ENCODE results near the gene ATP1A4.
A peak's percentile ranks its signal among the peaks of the same experiment; 100 is the strongest.
"Not testable (repeated sequence)": the region's sequence is repeated elsewhere in the genome, so short reads cannot be mapped to it uniquely, and the experiment has no call there.

The ATP1A4 gene

GRCh38 chr1:160151303-160151702, at the start of gene ATP1A4:
TSS of gene ATP1A4 (plus strand) at chr1:160151603. CDS start at chr1:160152041, 438 bp downstream.
- no peak for DNase-seq

DNA sequence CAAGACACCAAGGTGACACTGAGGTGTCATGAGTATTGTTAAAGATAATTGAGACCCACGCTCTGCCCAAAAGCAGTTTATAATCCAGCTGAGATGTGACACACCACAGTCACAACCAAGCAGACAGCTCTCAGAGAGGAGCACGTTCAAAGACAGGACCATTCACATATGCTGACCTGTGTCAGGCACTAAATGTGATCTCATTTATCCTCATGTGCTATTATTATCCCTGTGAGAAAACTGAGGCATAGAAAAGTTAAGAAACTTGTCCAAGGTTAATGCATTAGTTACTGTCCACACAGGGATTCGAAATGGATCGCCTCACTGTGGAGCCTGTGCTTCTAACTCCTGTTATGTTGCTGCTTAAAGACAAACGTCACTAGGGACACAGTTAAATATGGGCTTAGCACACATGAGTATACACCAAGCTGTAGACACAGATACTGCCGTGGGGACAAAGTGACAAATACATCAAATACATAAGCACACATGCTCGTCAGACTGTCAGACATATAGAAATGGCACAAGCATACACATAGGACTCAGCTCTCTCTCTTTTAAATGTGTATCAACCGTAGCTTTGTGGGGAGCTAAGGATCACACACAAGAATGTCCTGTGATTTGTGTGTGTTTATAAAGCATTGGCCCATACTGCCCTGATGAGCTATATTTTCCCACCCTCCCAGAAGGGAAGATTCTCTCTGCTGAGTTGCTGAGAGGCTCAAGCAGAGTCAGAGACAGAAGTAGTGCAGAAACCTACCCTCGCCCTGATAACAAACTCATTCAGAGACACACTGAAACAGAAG, 49.5 kb upstream of the ATP1A4 start:
- no peak for DNase-seq

DNA sequence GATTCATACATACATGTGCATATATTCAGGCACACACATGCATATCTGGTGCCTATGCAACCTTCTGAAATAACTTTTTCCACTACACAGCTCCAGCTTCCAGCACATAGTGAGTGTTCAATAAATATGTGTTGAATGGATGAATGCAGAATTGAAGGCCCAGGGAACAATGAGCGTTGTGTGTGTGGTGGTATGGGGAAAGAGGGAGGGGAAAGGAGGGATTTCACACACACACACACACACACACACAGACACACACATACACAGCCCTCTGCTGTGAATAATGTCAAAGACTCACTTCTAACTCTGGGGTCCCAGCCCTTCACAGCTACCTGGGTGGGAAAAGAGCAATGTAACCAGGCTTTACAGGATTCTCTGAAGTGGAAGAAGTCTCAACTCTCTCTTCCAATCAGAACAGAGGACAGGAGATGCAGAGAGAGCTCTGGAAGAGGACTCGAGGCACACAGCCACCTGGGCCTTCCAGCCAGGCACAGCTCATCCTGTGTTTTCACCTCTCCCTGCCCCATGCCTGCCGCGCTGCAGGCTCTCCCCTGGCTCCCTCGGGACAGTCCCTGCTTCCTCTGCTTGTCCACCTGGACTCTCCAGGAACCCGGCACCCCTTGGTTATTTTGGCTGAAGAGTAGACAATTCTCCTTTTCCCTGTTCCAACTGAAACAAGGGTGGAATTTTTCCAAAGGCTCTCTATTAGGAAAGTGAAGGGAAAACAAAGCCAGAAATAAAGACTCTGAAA, 47.6 kb upstream of the ATP1A4 start:
- DNase-seq = no peak

GRCh38 chr1:160104486-160104885, 46.9 kb upstream of the ATP1A4 start:
- DNase-seq = no peak

GRCh38 chr1:160105155-160105554, 46.2 kb upstream of the ATP1A4 start:
- DNase-seq = no peak

GRCh38 chr1:160107512-160107911, 43.9 kb upstream of the ATP1A4 start:
- DNase-seq = no peak

DNA sequence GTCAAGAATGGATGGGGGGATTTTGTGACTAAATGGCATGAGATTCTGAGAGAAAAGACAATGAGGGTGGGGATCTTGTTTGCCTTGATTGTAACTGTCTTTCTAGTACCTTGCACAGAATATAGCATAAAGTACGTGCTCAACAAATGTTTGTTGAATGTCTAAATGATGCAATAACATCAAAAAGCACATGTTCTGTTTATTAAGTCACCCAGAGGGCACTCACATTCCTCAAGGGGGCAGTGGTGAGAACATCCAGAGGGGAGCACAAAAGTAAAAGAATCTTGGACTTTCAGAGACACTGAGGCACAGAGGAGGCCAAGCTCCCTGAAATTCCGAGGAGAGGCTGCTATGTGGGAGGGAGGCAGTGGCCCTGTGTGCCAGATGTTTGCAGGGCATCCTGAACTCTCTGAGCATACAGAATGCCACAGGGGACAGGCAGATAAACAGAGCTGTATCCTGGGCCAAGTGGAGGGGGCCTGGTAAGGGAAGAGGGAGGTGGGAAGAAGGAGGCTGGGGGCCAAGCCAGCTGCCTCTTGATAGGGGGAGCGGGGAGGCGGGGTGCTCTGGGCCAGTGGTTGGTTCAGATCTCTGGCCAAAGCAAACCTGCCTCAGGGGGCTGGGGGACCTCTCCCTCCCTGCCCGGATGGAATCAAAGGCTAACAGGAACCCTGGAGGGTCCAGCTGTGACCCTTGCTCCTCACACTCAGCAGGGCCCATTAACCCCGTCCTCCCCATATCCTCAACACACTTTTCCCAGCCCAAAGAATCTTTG, 42.3 kb upstream of the ATP1A4 start:
- DNase-seq = peak in 1 of 2 experiments; percentile 30

GRCh38 chr1:160109686-160110085, 41.7 kb upstream of the ATP1A4 start:
- DNase-seq = no peak

- not testable (repeated sequence) for DNase-seq
Observed at GRCh38 chr1:160111462-160111861, 39.9 kb upstream of the ATP1A4 start.

- no peak for DNase-seq
Observed at GRCh38 chr1:160112357-160112756, 39.0 kb upstream of the ATP1A4 start.

DNA sequence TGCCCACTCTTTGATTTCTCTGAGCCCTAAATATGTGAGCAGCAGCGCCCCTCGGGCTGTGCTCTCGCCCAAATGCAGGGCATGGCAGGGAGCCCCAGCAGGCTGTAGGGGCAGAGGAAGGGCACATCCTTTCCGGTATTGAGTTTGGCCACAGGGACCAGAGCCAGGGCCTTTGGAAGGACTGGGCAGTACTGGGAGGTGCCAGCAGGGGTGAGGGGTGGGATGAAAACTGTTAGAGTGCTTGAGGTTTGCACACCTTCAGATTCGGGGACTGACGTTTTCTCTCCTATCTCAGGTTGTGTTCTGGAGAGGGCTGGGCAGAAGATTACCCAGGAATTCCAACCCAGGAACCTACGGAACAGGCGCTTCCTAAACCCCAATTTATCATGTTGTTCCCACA, 38.0 kb upstream of the ATP1A4 start:
- DNase-seq = no peak

DNA sequence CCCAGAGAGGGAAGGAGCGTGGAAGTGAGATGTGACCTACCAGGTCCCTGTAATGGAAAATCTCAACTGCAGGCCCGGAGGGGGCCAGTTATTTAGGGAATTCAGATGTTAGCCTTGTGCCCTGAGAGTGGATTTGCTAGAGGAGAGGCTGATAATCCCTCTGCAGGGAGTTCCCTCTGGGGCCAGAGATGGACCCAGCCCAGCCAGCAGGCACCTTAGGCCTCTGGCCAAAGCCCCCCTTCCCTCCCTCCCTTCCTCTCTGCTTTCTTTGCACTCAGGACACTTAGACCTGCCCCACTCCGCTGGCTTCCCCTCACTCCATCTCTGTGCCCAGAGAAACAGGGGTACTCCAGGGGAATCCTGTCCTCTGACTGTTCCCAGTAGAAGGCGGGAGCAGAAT, 37.3 kb upstream of the ATP1A4 start:
- no peak for DNase-seq

DNA sequence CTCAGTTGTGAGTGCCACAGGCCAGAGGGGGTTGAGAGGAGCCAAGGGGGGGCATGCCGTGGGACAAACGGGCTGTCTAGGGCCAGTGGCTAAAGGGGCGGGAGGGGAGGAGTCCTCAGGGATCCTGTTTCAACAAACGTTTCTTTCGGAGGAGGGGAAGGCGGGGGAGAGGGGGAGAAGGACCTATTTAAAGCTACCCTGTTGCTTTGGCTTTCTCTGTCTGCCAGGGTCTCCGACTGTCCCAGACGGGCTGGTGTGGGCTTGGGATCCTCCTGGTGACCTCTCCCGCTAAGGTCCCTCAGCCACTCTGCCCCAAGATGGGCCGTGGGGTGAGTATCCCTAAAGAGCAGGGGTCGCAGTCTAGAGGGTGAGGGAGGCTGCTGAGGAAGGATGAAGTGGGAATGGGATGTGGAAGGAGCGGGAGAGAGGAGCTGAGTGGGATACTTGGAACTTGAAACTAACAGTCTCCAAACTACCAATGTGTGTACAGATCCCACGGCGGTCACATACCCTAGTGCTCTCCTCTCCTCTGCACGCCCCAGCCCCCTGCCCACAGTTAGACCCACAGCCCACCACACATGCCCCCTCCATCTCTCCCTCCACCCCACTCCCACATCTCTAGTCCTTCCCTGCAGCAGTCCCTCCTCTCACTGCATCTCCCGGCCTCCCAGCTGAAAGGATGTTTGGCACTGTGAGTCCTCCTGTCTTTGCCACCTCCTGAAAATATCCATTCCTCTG, 35.7 kb upstream of the ATP1A4 start, which contains the start of gene ATP1A2:
TSS of gene ATP1A2 (plus strand) at position 215 of the 738 bp plus-strand sequence. CDS start at position 318, 103 bp downstream.
- DNase-seq = no peak

DNA sequence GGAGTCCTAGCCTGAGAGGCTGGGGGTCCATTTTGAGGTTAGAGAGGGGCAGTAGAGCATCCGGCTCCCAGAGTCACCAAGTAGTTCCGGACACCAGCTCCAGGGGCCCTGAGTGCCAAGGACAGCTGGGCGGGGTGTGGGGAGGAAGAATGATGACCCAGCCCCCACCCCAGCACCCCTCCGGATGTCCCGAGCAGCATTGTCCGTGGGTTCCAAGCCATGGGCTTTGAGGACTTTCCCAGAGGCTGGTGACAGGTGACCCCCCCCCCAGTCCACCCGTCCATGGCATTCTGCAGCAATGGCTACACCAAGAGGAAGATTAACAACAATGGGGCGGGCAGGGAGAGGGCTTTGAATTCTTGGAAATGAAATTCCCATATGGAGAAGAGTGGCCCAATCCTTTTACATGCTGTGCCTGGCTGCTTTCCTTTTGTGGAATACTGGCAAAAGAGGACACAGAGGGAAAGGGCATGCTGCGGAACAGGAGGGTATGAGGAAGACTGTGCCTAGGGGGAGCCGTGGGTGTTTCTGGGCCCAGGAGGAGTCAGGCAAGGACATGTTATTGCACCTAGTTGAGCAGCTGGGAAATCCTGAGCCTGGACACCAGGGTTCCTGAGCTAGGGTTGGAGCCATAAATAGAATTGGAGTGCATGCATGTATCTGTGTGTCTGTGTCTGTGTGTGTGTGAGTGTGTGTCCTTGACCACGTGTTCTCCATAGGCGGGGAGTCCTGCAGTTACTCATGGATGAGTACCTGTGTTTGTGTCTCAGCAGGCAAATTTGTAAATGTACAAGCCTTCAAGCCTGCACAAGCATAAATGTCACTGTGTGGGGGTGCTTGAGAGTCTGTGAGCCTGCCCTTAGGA, 34.9 kb upstream of the ATP1A4 start:
- DNase-seq = no peak

- DNase-seq = no peak
Observed at GRCh38 chr1:160117300-160117699, 34.1 kb upstream of the ATP1A4 start.

GRCh38 chr1:160117709-160118183, 33.7 kb upstream of the ATP1A4 start:
- DNase-seq = no peak

GRCh38 chr1:160118928-160119327, 32.5 kb upstream of the ATP1A4 start:
- DNase-seq = no peak

- no peak for DNase-seq
Observed at GRCh38 chr1:160120797-160121196, 30.6 kb upstream of the ATP1A4 start.

DNA sequence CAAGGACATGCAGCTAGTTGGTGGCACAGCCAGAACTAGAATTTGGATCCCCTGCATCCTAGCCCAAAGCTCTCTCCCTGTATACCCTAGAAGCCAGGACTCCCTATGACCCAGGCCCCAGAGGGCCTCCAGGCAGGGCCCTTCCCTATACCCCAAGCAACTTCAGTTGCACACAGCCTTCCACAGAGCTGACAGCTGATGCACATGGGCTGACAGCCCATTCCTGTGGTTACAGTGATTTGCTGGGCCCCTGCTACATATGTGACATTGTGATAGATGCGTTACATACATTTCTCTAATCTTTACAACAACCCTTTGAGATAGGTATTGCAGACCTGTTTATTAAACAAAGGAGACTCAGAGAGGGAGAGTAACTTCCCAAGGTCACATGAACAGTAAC, 30.0 kb upstream of the ATP1A4 start:
- DNase-seq = no peak

DNA sequence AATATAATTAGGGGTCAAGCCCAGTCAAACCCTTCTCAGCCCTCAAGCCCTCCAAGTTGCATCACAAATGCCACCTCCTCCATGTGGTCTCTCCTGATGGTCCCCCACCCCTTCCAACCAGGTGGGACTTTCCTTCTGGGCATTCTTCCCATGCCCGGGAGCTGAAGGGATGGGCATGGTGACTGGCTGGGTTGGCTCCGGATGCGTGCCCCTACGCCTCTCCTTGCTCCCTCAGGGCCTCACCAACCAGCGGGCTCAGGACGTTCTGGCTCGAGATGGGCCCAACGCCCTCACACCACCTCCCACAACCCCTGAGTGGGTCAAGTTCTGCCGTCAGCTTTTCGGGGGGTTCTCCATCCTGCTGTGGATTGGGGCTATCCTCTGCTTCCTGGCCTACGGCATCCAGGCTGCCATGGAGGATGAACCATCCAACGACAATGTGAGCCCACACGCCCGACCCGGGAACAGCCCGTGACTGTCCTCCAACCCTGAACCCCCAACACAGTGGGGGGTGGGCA, 28.4 kb upstream of the ATP1A4 start:
- no peak for DNase-seq

- no peak for DNase-seq
Observed at GRCh38 chr1:160123726-160124125, 27.7 kb upstream of the ATP1A4 start.

All from SHP77 (cell line).